ENCODE data around the gene TFIP11. TPM values are rescaled to one million over a fixed set of nuclear protein-coding genes. Genes with fewer than 3 reads are reported as not detected.

TFIP11 gene
- polyA plus RNA-seq, 1 experiment, result 34.8 TPM

DNA sequence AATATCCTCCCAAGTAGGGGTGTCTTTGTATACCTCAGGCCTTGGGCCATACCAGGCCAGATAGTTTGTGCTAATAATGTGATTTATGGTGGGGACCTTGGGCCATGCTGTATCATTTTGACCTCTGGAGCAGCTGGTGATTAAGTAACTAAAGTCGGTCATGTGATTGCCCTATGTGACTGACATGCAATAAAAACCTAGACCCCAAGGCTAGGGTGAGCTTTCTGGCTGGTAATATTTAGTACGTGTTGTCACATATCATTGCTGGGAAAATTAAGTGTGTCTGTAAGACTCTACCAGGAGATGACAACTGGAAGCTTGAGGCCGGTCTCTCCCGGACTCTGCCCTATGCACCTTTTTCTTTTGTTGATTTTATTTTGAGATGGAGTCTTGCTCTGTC lies 12.6 kb upstream of the TFIP11 start:
- CTCF ChIA-PET, result no interaction called here
- POLR2A ChIA-PET, result no interaction called here
- no peaks in the 10 kb centered on the region for H3K9me3 ChIP-seq (ENCODE audit: control insufficient read depth, insufficient read depth, low read length)
- no peak for DNase-seq (ENCODE audit: low read depth, low spot score)
- H3K4me3 ChIP-seq (ENCODE audit: low read depth, low read length), result no peak overlapping the region
- TF ChIP-seq, protein P1, sequence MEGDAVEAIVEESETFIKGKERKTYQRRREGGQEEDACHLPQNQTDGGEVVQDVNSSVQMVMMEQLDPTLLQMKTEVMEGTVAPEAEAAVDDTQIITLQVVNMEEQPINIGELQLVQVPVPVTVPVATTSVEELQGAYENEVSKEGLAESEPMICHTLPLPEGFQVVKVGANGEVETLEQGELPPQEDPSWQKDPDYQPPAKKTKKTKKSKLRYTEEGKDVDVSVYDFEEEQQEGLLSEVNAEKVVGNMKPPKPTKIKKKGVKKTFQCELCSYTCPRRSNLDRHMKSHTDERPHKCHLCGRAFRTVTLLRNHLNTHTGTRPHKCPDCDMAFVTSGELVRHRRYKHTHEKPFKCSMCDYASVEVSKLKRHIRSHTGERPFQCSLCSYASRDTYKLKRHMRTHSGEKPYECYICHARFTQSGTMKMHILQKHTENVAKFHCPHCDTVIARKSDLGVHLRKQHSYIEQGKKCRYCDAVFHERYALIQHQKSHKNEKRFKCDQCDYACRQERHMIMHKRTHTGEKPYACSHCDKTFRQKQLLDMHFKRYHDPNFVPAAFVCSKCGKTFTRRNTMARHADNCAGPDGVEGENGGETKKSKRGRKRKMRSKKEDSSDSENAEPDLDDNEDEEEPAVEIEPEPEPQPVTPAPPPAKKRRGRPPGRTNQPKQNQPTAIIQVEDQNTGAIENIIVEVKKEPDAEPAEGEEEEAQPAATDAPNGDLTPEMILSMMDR (IDR thresholded peaks at IDR 0.05; ENCODE audit: low read depth, low read length), result no peak
- no peaks in the 10 kb centered on the region for H3K27me3 ChIP-seq (ENCODE audit: control insufficient read depth, insufficient read depth, low read length)
- no peak overlapping the region for H3K27ac ChIP-seq (ENCODE audit: low read depth, low read length)

DNA sequence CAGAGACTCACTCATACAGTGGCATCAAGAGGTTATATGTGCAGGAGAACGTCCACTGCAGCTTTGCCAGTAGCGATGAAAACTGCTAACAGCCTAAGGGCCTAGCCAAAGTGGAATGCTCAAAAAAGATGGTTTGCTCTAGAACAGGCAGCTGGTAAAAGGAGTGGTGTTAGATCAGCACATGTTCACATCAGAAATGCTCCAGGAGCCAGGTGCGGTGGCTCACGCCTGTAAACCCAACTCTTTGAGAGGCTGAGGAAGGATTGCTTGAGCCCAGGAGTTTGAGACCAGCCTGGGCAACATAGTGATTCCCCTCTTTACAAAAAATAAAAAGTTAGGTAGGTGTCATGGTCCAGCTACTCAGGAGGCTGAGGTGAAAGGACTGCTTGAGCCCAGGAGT lies 10.3 kb upstream of the TFIP11 start:
- DNase-seq (ENCODE audit: low read depth, low spot score), result no peak
- Histone ChIP-seq H3K27ac (ENCODE audit: low read depth, low read length) (no peak overlapping the region), H3K9me3 (ENCODE audit: control insufficient read depth, insufficient read depth, low read length) (no peaks in the 10 kb centered on the region), H3K4me3 (ENCODE audit: low read depth, low read length) (no peak overlapping the region), H3K27me3 (ENCODE audit: control insufficient read depth, insufficient read depth, low read length) (no peaks in the 10 kb centered on the region)
- TF ChIP-seq, protein P1 (IDR thresholded peaks at IDR 0.05; ENCODE audit: low read depth, low read length), result no peak
- CTCF ChIA-PET, result no interaction called here
- POLR2A ChIA-PET, result no interaction called here

DNA sequence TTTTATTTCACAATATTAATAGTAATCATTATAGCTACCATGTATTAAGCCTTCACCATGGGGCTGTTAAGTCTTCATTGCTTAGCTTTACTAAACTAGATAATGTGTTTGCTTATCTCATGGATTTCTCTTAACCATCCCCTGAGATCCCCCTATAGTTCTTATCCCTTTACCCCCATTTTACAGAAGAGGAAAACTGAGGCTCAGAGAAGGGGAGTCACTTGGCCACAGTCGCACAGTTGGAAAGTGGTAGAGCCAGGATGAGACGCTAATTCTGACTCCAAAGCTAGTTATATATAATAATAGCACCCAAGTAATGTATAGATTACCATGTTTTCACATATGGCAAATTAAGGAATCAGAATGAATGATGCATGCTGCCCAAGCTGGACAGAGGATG lies 9.7 kb upstream of the TFIP11 start:
- H3K27me3 ChIP-seq (ENCODE audit: control insufficient read depth, insufficient read depth, low read length), result no peaks in the 10 kb centered on the region
- no peak overlapping the region for H3K4me3 ChIP-seq (ENCODE audit: low read depth, low read length)
- ChIA-PET CTCF (no interaction called here), POLR2A (no interaction called here)
- H3K9me3 ChIP-seq (ENCODE audit: control insufficient read depth, insufficient read depth, low read length), result no peaks in the 10 kb centered on the region
- no peak overlapping the region for H3K27ac ChIP-seq (ENCODE audit: low read depth, low read length)
- DNase-seq (ENCODE audit: low read depth, low spot score), result no peak
- TF ChIP-seq, protein P1 (IDR thresholded peaks at IDR 0.05; ENCODE audit: low read depth, low read length), result no peak

DNA sequence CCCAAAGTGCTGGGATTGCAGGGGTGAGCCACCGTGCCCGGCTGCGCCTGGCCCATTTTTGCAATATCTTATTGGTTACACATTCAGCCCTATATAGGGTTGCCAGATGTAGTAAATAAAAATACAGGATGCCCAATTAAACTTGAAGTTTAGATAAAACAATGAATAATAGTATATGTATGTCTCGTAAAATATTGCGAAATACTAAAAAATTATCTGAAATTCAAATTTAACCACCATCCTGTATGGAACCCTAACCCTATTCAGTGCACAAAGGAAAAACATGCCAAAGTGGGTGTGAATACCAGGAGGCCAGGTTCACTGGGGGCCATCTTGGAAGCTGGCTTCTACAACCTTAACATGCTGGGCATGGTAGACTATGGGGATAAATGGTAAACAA lies 5.2 kb upstream of the TFIP11 start:
- ChIA-PET POLR2A (no interaction called here), CTCF (no interaction called here)
- DNase-seq (ENCODE audit: low read depth, low spot score), result no peak
- Histone ChIP-seq H3K27me3 (ENCODE audit: control insufficient read depth, insufficient read depth, low read length) (no peaks in the 10 kb centered on the region), H3K9me3 (ENCODE audit: control insufficient read depth, insufficient read depth, low read length) (no peaks in the 10 kb centered on the region), H3K27ac (ENCODE audit: low read depth, low read length) (no peak overlapping the region), H3K4me3 (ENCODE audit: low read depth, low read length) (no peak overlapping the region)
- TF ChIP-seq, protein P1 (IDR thresholded peaks at IDR 0.05; ENCODE audit: low read depth, low read length), result no peak

DNA sequence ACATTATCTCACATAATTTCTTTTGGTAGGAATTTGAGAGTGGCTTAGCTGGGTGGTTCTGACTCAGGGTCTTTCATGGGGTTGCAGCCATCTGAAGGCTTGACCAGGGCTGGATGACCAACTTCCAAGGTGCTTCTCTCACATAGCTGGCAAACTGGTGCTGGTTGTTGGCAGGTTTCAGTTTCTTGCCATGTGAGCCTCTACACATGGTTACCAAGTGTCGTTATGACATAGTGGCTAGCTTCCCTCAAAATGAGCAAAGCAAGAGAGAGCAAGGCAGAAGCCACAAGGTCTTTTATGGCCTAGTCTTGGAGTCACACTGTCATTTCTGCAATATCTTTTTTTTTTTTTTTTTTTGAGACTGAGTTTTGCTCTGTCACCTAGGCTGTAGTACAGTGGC lies 4.2 kb upstream of the TFIP11 start:
- DNase-seq (ENCODE audit: low read depth, low spot score), result no peak
- ChIA-PET POLR2A (no interaction called here), CTCF (interaction anchor here (0.7 to 2.2 kb wide), 2 partner anchors 149 to 157 kb away, joined by 3 to 6 read pairs; no protein-coding TSS in a partner anchor)
- H3K9me3 ChIP-seq (ENCODE audit: control insufficient read depth, insufficient read depth, low read length), result no peaks in the 10 kb centered on the region; the same call in 1 of the 2 replicates
- H3K4me3 ChIP-seq (ENCODE audit: low read depth, low read length), result no peak overlapping the region
- no peaks in the 10 kb centered on the region for H3K27me3 ChIP-seq (ENCODE audit: control insufficient read depth, insufficient read depth, low read length)
- no peak overlapping the region for H3K27ac ChIP-seq (ENCODE audit: low read depth, low read length)
- TF ChIP-seq, protein P1 (IDR thresholded peaks at IDR 0.05; ENCODE audit: low read depth, low read length), result no peak
